H9 (cell line): ENCODE measurements around the gene SRSF7. TPM values are rescaled to one million over a fixed set of nuclear protein-coding genes. Genes with fewer than 3 reads are reported as not detected.
"Not testable (repeated sequence)": the region's sequence is repeated elsewhere in the genome, so short reads cannot be mapped to it uniquely, and the experiment has no call there.

ENCODE experiments used
- DNase-seq: peaks from one replicate; pipeline ENCODE4 v3.0.0-alpha.2; 2017
- H2AFZ ChIP-seq: one replicate; pipeline ENCODE4 v1.6.1; 2013; ENCODE audit warnings: mild to moderate bottlenecking, low read length, control low read depth, moderate library complexity
- H2AK5ac ChIP-seq: 2 replicates; pipeline ENCODE4 v1.6.1; 2013; ENCODE audit warnings: low read length, control low read depth, mixed read lengths; ENCODE audit not compliant: insufficient read length
- H2BK120ac ChIP-seq: one replicate; pipeline ENCODE4 v1.6.1; 2013; ENCODE audit warnings: low read depth, mild to moderate bottlenecking, low read length, control low read depth, inconsistent platforms; ENCODE audit not compliant: poor library complexity, severe bottlenecking
- H2BK12ac ChIP-seq: 2 replicates; pipeline ENCODE4 v1.6.1; 2013; ENCODE audit warnings: low read length, control low read depth, mixed read lengths, low read depth; ENCODE audit not compliant: insufficient read length
- H2BK15ac ChIP-seq: 2 replicates; pipeline ENCODE4 v1.6.1; 2013; ENCODE audit warnings: low read depth, low read length, control low read depth
- H2BK20ac ChIP-seq: one replicate; pipeline ENCODE4 v1.6.1; 2013; ENCODE audit warnings: low read depth, mild to moderate bottlenecking, low read length, control low read depth, inconsistent platforms; ENCODE audit not compliant: poor library complexity, severe bottlenecking
- H2BK5ac ChIP-seq: 2 replicates; pipeline ENCODE4 v1.6.1; 2013; ENCODE audit warnings: low read length, control low read depth, mixed read lengths; ENCODE audit not compliant: insufficient read length
- H3K14ac ChIP-seq: 2 replicates; pipeline ENCODE4 v1.6.1; 2013; ENCODE audit warnings: low read length, control low read depth; ENCODE audit not compliant: insufficient read depth
- H3K18ac ChIP-seq: 2 replicates; pipeline ENCODE4 v1.6.1; 2013; ENCODE audit warnings: low read depth, mild to moderate bottlenecking, mixed read lengths, low read length, control low read depth; ENCODE audit not compliant: insufficient read length
- H3K23ac ChIP-seq: 2 replicates; pipeline ENCODE4 v1.6.1; 2013; ENCODE audit warnings: low read length, control low read depth, mixed read lengths, low read depth; ENCODE audit not compliant: insufficient read length
- H3K23me2 ChIP-seq: 2 replicates; pipeline ENCODE4 v1.6.1; 2013; ENCODE audit warnings: low read depth, mild to moderate bottlenecking, mixed read lengths, low read length, control low read depth; ENCODE audit not compliant: insufficient read length, poor library complexity, severe bottlenecking
- H3K27ac ChIP-seq: 2 replicates; pipeline ENCODE4 v1.5.1; 2013; ENCODE audit warnings: low read length, control low read depth, mixed read lengths, low read depth; ENCODE audit not compliant: insufficient read length
- H3K27me3 ChIP-seq: 2 replicates; pipeline ENCODE4 v1.6.1; 2013; ENCODE audit warnings: low read length, control low read depth, inconsistent platforms; ENCODE audit not compliant: insufficient read depth
- H3K4ac ChIP-seq: 2 replicates; pipeline ENCODE4 v1.6.1; 2013; ENCODE audit warnings: low read depth, mild to moderate bottlenecking, control low read depth, inconsistent platforms, low read length, moderate library complexity
- H3K4me1 ChIP-seq: 2 replicates; pipeline ENCODE4 v1.6.1; 2013; ENCODE audit warnings: low read length, control low read depth, inconsistent platforms; ENCODE audit not compliant: insufficient read depth
- H3K4me2 ChIP-seq: 2 replicates; pipeline ENCODE4 v1.6.1; 2013; ENCODE audit warnings: low read length, control low read depth, mixed read lengths; ENCODE audit not compliant: insufficient read length, insufficient read depth
- H3K56ac ChIP-seq: 2 replicates; pipeline ENCODE4 v1.6.1; 2013; ENCODE audit warnings: low read depth, mild to moderate bottlenecking, mixed read lengths, low read length, control low read depth; ENCODE audit not compliant: insufficient read length
- H3K79me1 ChIP-seq: 2 replicates; pipeline ENCODE4 v1.6.1; 2013; ENCODE audit warnings: low read depth, mild to moderate bottlenecking, moderate library complexity, low read length, control low read depth, inconsistent platforms; ENCODE audit not compliant: insufficient read depth, poor library complexity, severe bottlenecking
- H3K79me2 ChIP-seq: 2 replicates; pipeline ENCODE4 v1.6.1; 2013; ENCODE audit warnings: low read length, control low read depth, inconsistent platforms; ENCODE audit not compliant: insufficient read depth
- H3K9ac ChIP-seq: 2 replicates; pipeline ENCODE4 v1.6.1; 2013; ENCODE audit warnings: low read length, control low read depth, mixed read lengths; ENCODE audit not compliant: insufficient read length; ENCODE audit errors: extremely low read depth
- H3K9me3 ChIP-seq: one replicate; pipeline ENCODE4 v1.6.1; 2013; ENCODE audit warnings: low read depth, low read length, inconsistent platforms; ENCODE audit not compliant: control insufficient read depth
- H3T11ph ChIP-seq: one replicate; pipeline ENCODE4 v1.6.1; 2013; ENCODE audit warnings: mild to moderate bottlenecking, low read length, control low read depth, inconsistent platforms
- H4K20me1 ChIP-seq: one replicate; pipeline ENCODE4 v1.6.1; 2013; ENCODE audit not compliant: control insufficient read depth, insufficient read length, insufficient read depth
- H4K5ac ChIP-seq: 2 replicates; pipeline ENCODE4 v1.6.1; 2013; ENCODE audit warnings: low read depth, mild to moderate bottlenecking, mixed read lengths, low read length, control low read depth; ENCODE audit not compliant: insufficient read length
- H4K8ac ChIP-seq: replicated peaks from 2 replicates; pipeline ENCODE4 v1.6.1; 2013; ENCODE audit warnings: low read length, control low read depth, mixed read lengths, low read depth; ENCODE audit not compliant: insufficient read length
- H4K91ac ChIP-seq: 2 replicates; pipeline ENCODE4 v1.6.1; 2013; ENCODE audit warnings: low read depth, mild to moderate bottlenecking, moderate library complexity, mixed read lengths, low read length, control low read depth; ENCODE audit not compliant: insufficient read length
- H3K27ac Mint-ChIP-seq, 3 experiments: 2 replicates in 2 of 3; 3 replicates in 1 of 3; pipeline ENCODE4 v1.8.0; 2020 to 2021; ENCODE audit warnings: mixed read lengths in 3 of 3, mild to moderate bottlenecking in 1 of 3, moderate library complexity in 1 of 3
- H3K27me3 Mint-ChIP-seq: 2 replicates; pipeline ENCODE4 v1.8.0; 2021; ENCODE audit warnings: low read depth, mild to moderate bottlenecking, moderate library complexity, mixed read lengths
- H3K36me3 Mint-ChIP-seq, 3 experiments: 2 replicates in 2 of 3; 3 replicates in 1 of 3; pipeline ENCODE4 v1.8.0; 2020 to 2021; ENCODE audit warnings: low read depth in 3 of 3, mixed read lengths in 3 of 3; ENCODE audit not compliant: insufficient read depth in 1 of 3
- H3K4me1 Mint-ChIP-seq, 2 experiments: 2 replicates each; pipeline ENCODE4 v1.8.0; 2020; ENCODE audit warnings: mixed read lengths in 2 of 2
- H3K4me3 Mint-ChIP-seq, 2 experiments: 2 replicates in 1 of 2; 3 replicates in 1 of 2; pipeline ENCODE4 v1.8.0; 2020 to 2021; ENCODE audit warnings: mild to moderate bottlenecking in 2 of 2, mixed read lengths in 2 of 2, moderate library complexity in 1 of 2
- H3K9me3 Mint-ChIP-seq, 2 experiments: 2 replicates in 1 of 2; 3 replicates in 1 of 2; pipeline ENCODE4 v1.8.0; 2020; ENCODE audit warnings: mild to moderate bottlenecking in 2 of 2, mixed read lengths in 2 of 2, moderate library complexity in 1 of 2
- CTCF ChIP-seq: fragments of 200-600 bp; sonication (generic); conservative IDR thresholded peaks from 3 replicates; pipeline ENCODE4 v1.8.0; 2021; ENCODE audit warnings: antibody characterized with exemption, mild to moderate bottlenecking
- WGBS: extraction: QIAGEN DNeasy Blood & Tissue Kit; methylation state at CpG from one replicate; pipeline ENCODE4 v1.1.7; 2013; ENCODE audit warnings: missing lambda C conversion rate, low lambda C conversion rate, mixed read lengths; ENCODE audit not compliant: insufficient read length; ENCODE audit errors: extremely low coverage; 5-methylcytosine and 5-hydroxymethylcytosine counted together
- total RNA-seq: library from RNA; stranded (reverse); gene quantifications from 2 replicates; pipeline ENCODE4 v1.2.1, GENCODE V29; 2021

The SRSF7 gene
- total RNA-seq, 1 experiment from 2014 or later: 576 TPM

- Histone ChIP-seq H2BK120ac (no peak overlapping the region), H3K18ac (no peak overlapping the region), H4K5ac (no peak overlapping the region), H2BK5ac (no peak overlapping the region), H3K23ac (no peak overlapping the region), H3K4me1 (no peaks in the 10 kb centered on the region), H3K79me2 (no peaks in the 10 kb centered on the region), H3K9ac (no peak overlapping the region), H4K20me1 (no peaks in the 10 kb centered on the region), H3K56ac (no peak overlapping the region), H3K9me3 (no peaks in the 10 kb centered on the region), H3K79me1 (no peaks in the 10 kb centered on the region), H3K4me2 (no peak overlapping the region), H2AK5ac (no peak overlapping the region), H3T11ph (no peak overlapping the region), H3K27ac (no peak overlapping the region), H2BK12ac (no peak overlapping the region), H2BK20ac (no peak overlapping the region), H3K27me3 (no peaks in the 10 kb centered on the region), H3K4ac (no peak overlapping the region), H4K8ac (no peak overlapping the region), H2BK15ac (no peak overlapping the region), H4K91ac (no peak overlapping the region), H3K23me2 (no peaks in the 10 kb centered on the region), H2AFZ (no peak overlapping the region), H3K14ac (no peak overlapping the region)
- TF ChIP-seq CTCF: no peak
- no peak overlapping the region for H3K27ac Mint-ChIP-seq
- no peak for DNase-seq
- H3K36me3 Mint-ChIP-seq: no peaks in the 10 kb centered on the region
- no CpG with 5 or more reads among the region's 2 CpGs for WGBS
- H3K4me1 Mint-ChIP-seq: peaks cover 10 to 12% of the 10 kb centered on the region in 2 experiments
- H3K4me3 Mint-ChIP-seq: no peak overlapping the region
- no peaks in the 10 kb centered on the region; the same call in 1 of the 2 replicates for H3K27me3 Mint-ChIP-seq
- no peaks in the 10 kb centered on the region for H3K9me3 Mint-ChIP-seq
Measured at GRCh38 chr2:38704664-38705063, 46.5 kb downstream of the SRSF7 start.

- H4K5ac ChIP-seq, H2BK15ac ChIP-seq, H3K14ac ChIP-seq, H3K4ac ChIP-seq, H3K36me3 Mint-ChIP-seq, DNase-seq, H2BK12ac ChIP-seq, H3K23me2 ChIP-seq, H3K9me3 ChIP-seq, H3K18ac ChIP-seq, H3K9ac ChIP-seq, H2BK20ac ChIP-seq, H3K56ac ChIP-seq, H4K8ac ChIP-seq, H2BK120ac ChIP-seq, H3K4me1 Mint-ChIP-seq, H3K27ac Mint-ChIP-seq, H2BK5ac ChIP-seq, H3K4me2 ChIP-seq, H3K9me3 Mint-ChIP-seq, H2AK5ac ChIP-seq, H3T11ph ChIP-seq, H3K27me3 ChIP-seq, H3K79me1 ChIP-seq, H3K23ac ChIP-seq, H4K20me1 ChIP-seq, H3K27ac ChIP-seq, H3K4me3 Mint-ChIP-seq, H3K27me3 Mint-ChIP-seq, H3K4me1 ChIP-seq, H4K91ac ChIP-seq, H2AFZ ChIP-seq, H3K79me2 ChIP-seq: not testable (repeated sequence)
- no CpG with 5 or more reads among the region's 5 CpGs for WGBS
Measured at GRCh38 chr2:38703336-38703735, 47.8 kb downstream of the SRSF7 start.
